ENCODE results near the gene PF4V1.

DNA sequence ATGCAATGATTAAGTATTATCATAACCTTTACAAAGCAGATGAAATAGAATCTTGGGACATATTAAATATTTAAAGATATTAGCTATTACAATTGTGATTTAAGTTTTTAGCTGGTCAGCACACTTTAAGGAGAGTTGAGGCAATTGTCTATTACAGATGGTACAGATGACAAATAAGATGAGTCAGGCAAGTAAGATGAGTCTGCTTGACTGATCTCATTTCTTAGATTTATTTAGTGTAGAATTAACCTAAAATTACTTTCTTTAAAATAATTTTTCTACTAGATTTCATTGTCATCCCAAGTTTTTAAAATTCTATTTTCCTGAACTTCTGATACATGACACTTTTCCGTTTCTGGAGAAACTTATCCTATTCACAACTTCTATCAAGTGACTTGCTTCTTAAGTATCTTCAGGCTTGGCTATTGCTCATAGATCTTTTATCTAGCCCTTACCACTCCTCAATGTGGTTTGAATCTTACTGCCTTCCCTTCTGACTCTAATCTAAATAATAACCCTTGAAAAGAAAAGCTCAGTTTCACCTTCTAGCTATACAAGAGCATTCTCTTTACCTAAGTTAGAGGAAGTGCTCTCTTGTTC lies 49.0 kb downstream of the PF4V1 start:
- TF ChIP-seq, protein P1, sequence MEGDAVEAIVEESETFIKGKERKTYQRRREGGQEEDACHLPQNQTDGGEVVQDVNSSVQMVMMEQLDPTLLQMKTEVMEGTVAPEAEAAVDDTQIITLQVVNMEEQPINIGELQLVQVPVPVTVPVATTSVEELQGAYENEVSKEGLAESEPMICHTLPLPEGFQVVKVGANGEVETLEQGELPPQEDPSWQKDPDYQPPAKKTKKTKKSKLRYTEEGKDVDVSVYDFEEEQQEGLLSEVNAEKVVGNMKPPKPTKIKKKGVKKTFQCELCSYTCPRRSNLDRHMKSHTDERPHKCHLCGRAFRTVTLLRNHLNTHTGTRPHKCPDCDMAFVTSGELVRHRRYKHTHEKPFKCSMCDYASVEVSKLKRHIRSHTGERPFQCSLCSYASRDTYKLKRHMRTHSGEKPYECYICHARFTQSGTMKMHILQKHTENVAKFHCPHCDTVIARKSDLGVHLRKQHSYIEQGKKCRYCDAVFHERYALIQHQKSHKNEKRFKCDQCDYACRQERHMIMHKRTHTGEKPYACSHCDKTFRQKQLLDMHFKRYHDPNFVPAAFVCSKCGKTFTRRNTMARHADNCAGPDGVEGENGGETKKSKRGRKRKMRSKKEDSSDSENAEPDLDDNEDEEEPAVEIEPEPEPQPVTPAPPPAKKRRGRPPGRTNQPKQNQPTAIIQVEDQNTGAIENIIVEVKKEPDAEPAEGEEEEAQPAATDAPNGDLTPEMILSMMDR (IDR thresholded peaks at IDR 0.05; ENCODE audit: low read length) = no peak
- TF ChIP-seq EZH2 (IDR thresholded peaks at IDR 0.05; ENCODE audit: borderline replicate concordance, low read length) = no peak
